Activated T-cell treated with anti-CD3 and anti-CD28 coated beads, Interleukin-2, amount 50 U/mL, for 72 hours (primary cell): ENCODE results near the gene FARP2. TPM values are rescaled to one million over a fixed set of nuclear protein-coding genes. Genes with fewer than 3 reads are reported as not detected.
A peak's percentile ranks its signal among the peaks of the same experiment; 100 is the strongest.

ENCODE experiments used
- ATAC-seq, 2 donors: fragments of 150-1000 bp; cut with Tn5 transposase; replicated peaks in 1 of 2; 2 replicates each; pipeline ENCODE4 v1.10.0; 2021; ENCODE audit warnings: moderate library complexity in 2 of 2, mild to moderate bottlenecking in 1 of 2
- DNase-seq, 2 donors: peaks; one replicate each; pipeline ENCODE4 v3.0.0; 2021 to 2022; ENCODE audit warnings: mixed read lengths in 1 of 2
- H3K27ac Mint-ChIP-seq: one replicate; pipeline ENCODE4 v1.8.0; 2022; ENCODE audit warnings: mild to moderate bottlenecking, moderate library complexity, mixed read lengths
- H3K27me3 Mint-ChIP-seq: one replicate; pipeline ENCODE4 v1.8.0; 2022; ENCODE audit warnings: low read depth, mixed read lengths
- H3K36me3 Mint-ChIP-seq, 2 donors: one replicate each; pipeline ENCODE4 v1.8.0; 2022; ENCODE audit warnings: mixed read lengths in 2 of 2, mild to moderate bottlenecking in 1 of 2; ENCODE audit not compliant: insufficient read depth in 2 of 2
- H3K4me1 Mint-ChIP-seq: one replicate; pipeline ENCODE4 v1.8.0; 2022; ENCODE audit warnings: low read depth, mixed read lengths
- H3K4me3 Mint-ChIP-seq, 2 donors: one replicate each; pipeline ENCODE4 v1.8.0; 2022; ENCODE audit warnings: mild to moderate bottlenecking in 2 of 2, mixed read lengths in 2 of 2, moderate library complexity in 2 of 2
- H3K9me3 Mint-ChIP-seq, 2 donors: one replicate each; pipeline ENCODE4 v1.8.0; 2022; ENCODE audit warnings: mixed read lengths in 2 of 2
- total RNA-seq, 2 donors: library from RNA; stranded (reverse); gene quantifications; one replicate each; pipeline ENCODE4 v1.2.3, GENCODE V29; 2022

FARP2 gene
- total RNA-seq, 2 donors from 2014 or later: 30.2 to 30.8 TPM

DNA sequence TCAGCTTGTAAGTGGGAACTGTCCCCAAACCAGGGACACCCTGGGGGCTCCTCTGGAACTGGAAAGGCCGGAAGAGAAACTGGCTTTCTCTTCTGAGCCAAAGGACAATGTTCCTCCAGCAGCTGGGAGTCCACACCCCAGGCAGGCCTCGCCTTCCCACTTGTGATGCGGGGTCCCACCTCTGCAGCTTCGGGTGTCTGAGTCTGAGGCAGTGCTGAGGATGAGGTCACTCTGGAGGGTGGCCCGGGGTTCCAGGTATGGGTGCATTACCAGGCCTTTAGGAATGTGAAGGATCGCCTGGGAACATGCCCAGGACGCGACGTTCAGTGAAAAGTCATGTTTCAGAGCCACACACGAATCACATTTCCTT, 184.3 kb downstream of the FARP2 start:
- no peak overlapping the region for H3K27ac Mint-ChIP-seq
- no peak for DNase-seq
- H3K9me3 Mint-ChIP-seq: no peaks in the 10 kb centered on the region
- H3K27me3 Mint-ChIP-seq: peaks cover 16% of the 10 kb centered on the region
- H3K36me3 Mint-ChIP-seq: no peaks in the 10 kb centered on the region
- ATAC-seq: no peak
- peaks cover 6% of the 10 kb centered on the region for H3K4me1 Mint-ChIP-seq
- H3K4me3 Mint-ChIP-seq: peak overlapping the region; percentile 60 to 78

GRCh38 chr2:241540771-241541561, 184.9 kb downstream of the FARP2 start:
- ATAC-seq: peak; percentile 82 to 83
- H3K27me3 Mint-ChIP-seq: peaks cover 16% of the 10 kb centered on the region
- no peak overlapping the region for H3K27ac Mint-ChIP-seq
- H3K36me3 Mint-ChIP-seq: no peaks in the 10 kb centered on the region
- peak; percentile 72 to 74 for DNase-seq
- peaks cover 6% of the 10 kb centered on the region for H3K4me1 Mint-ChIP-seq
- no peaks in the 10 kb centered on the region for H3K9me3 Mint-ChIP-seq
- peak overlapping the region; percentile 60 to 78 for H3K4me3 Mint-ChIP-seq

- H3K36me3 Mint-ChIP-seq: no peaks in the 10 kb centered on the region
- DNase-seq (no peak), ATAC-seq (no peak)
- H3K4me1 Mint-ChIP-seq: peaks cover 6% of the 10 kb centered on the region
- no peaks in the 10 kb centered on the region for H3K9me3 Mint-ChIP-seq
- H3K27ac Mint-ChIP-seq: no peak overlapping the region
- H3K4me3 Mint-ChIP-seq: peak overlapping the region in 1 of 2 donors; percentile 51
- H3K27me3 Mint-ChIP-seq: peaks cover 16% of the 10 kb centered on the region
These were observed 185.6 kb downstream of the FARP2 start for GRCh38 chr2:241541564-241542277.

DNA sequence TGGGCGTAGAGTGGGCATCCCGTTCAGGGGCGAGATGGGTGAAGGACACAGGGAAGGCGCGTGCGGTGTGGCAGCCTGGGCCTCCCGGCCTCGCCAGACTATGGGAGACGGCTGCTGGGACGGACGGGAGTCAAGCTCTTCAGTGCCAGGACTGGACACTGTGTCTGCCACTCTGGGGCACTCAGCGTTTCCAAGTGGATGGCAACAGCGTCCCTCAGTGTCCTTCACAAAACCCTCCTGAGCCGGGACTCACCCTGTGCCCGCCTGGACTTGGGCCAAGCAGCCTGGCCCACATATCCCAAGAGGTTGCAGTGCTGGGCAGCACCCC, 186.2 kb downstream of the FARP2 start:
- Mint-ChIP-seq H3K9me3 (no peaks in the 10 kb centered on the region), H3K36me3 (no peaks in the 10 kb centered on the region), H3K27me3 (peaks cover 16% of the 10 kb centered on the region), H3K4me1 (peaks cover 6% of the 10 kb centered on the region), H3K27ac (no peak overlapping the region), H3K4me3 (no peak overlapping the region)
- ATAC-seq (no peak), DNase-seq (no peak)

Other genes with a start within 250 kb of the FARP2 start
- 100 to 1,000 TPM; 123 to 171 TPM for gene PASK, start 206.8 kb upstream of the FARP2 start, total RNA-seq
- gene PPP1R7, start 205.8 kb upstream of the FARP2 start, total RNA-seq: 10 to 100 TPM; 89.1 to 97.8 TPM
- gene ANO7, start 167.6 kb upstream of the FARP2 start, total RNA-seq: under 1 TPM; 0.72 to 0.90 TPM
- 100 to 1,000 TPM; 272 to 283 TPM for gene HDLBP, start 40.6 kb upstream of the FARP2 start, total RNA-seq
- gene SEPTIN2, start 40.4 kb upstream of the FARP2 start, total RNA-seq: 100 to 1,000 TPM; 269 to 272 TPM
- 10 to 100 TPM; 81.6 to 83.5 TPM for gene STK25, start 152.3 kb downstream of the FARP2 start, total RNA-seq
- gene BOK, start 202.5 kb downstream of the FARP2 start, total RNA-seq: under 1 TPM in 1 of 2 donors, not detected in 1; 0.10 TPM